ENCODE data around the gene P2RY11.

DNA sequence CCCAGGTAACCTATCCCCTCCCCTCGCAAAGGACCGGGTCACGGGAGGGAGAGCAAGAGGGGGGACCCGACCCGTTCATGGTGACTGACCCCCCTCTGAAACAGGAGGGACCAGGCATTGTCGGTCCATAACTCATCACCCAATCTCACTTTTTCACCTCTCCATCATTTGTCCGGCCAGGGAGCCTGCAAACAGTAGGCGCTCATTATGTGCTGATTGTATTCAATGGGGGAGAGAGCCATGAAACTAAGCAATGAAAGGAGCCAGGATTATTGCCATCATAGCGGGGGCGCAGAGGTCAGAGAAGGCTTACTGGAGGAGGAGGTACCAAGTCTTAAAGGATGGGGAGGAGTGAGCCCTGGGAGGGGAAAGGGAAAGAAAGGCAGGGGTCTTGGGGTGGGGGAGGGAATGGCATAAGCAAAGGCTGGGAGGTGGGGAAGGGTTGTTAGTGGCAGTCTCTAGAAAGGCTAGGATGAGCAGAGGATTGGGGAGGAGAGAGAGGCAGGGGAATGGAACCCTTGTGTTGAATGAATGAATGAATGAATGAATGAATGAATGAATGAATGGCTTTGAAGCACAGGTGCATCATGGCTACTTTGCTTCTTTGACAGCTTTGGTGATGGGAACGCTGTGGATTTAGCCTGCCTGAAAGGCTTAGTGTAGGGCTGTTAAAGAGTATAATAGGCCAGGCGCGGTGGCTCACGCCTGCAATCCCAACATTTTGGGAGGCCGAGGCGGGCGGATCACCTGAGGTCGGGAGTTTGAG, 24.0 kb upstream of the P2RY11 start:
- TF ChIP-seq, protein P1, sequence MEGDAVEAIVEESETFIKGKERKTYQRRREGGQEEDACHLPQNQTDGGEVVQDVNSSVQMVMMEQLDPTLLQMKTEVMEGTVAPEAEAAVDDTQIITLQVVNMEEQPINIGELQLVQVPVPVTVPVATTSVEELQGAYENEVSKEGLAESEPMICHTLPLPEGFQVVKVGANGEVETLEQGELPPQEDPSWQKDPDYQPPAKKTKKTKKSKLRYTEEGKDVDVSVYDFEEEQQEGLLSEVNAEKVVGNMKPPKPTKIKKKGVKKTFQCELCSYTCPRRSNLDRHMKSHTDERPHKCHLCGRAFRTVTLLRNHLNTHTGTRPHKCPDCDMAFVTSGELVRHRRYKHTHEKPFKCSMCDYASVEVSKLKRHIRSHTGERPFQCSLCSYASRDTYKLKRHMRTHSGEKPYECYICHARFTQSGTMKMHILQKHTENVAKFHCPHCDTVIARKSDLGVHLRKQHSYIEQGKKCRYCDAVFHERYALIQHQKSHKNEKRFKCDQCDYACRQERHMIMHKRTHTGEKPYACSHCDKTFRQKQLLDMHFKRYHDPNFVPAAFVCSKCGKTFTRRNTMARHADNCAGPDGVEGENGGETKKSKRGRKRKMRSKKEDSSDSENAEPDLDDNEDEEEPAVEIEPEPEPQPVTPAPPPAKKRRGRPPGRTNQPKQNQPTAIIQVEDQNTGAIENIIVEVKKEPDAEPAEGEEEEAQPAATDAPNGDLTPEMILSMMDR (IDR thresholded peaks at IDR 0.05; ENCODE audit: low read depth, low read length, missing input control): no peak
- TF ChIP-seq, protein P2, sequence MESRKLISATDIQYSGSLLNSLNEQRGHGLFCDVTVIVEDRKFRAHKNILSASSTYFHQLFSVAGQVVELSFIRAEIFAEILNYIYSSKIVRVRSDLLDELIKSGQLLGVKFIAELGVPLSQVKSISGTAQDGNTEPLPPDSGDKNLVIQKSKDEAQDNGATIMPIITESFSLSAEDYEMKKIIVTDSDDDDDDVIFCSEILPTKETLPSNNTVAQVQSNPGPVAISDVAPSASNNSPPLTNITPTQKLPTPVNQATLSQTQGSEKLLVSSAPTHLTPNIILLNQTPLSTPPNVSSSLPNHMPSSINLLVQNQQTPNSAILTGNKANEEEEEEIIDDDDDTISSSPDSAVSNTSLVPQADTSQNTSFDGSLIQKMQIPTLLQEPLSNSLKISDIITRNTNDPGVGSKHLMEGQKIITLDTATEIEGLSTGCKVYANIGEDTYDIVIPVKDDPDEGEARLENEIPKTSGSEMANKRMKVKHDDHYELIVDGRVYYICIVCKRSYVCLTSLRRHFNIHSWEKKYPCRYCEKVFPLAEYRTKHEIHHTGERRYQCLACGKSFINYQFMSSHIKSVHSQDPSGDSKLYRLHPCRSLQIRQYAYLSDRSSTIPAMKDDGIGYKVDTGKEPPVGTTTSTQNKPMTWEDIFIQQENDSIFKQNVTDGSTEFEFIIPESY (IDR thresholded peaks at IDR 0.05): no peak
- TF ChIP-seq YY1 (IDR thresholded peaks at IDR 0.05) (no peak), RXRA (IDR thresholded peaks at IDR 0.05) (no peak), GABPA (IDR thresholded peaks at IDR 0.05 in 1 of 2, conservative IDR thresholded peaks at IDR 0.05 in 1 of 2) (no peak), TAF1 (conservative IDR thresholded peaks at IDR 0.05) (no peak), EGR1 (IDR thresholded peaks at IDR 0.05; ENCODE audit: low read depth in 2 of 2) (no peak), SP1 (IDR thresholded peaks at IDR 0.05) (no peak), RAD21 (IDR thresholded peaks at IDR 0.05) (no peak)
- TF ChIP-seq, protein P3, sequence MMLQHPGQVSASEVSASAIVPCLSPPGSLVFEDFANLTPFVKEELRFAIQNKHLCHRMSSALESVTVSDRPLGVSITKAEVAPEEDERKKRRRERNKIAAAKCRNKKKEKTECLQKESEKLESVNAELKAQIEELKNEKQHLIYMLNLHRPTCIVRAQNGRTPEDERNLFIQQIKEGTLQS (IDR thresholded peaks at IDR 0.05): no peak
- TF ChIP-seq, protein P4, sequence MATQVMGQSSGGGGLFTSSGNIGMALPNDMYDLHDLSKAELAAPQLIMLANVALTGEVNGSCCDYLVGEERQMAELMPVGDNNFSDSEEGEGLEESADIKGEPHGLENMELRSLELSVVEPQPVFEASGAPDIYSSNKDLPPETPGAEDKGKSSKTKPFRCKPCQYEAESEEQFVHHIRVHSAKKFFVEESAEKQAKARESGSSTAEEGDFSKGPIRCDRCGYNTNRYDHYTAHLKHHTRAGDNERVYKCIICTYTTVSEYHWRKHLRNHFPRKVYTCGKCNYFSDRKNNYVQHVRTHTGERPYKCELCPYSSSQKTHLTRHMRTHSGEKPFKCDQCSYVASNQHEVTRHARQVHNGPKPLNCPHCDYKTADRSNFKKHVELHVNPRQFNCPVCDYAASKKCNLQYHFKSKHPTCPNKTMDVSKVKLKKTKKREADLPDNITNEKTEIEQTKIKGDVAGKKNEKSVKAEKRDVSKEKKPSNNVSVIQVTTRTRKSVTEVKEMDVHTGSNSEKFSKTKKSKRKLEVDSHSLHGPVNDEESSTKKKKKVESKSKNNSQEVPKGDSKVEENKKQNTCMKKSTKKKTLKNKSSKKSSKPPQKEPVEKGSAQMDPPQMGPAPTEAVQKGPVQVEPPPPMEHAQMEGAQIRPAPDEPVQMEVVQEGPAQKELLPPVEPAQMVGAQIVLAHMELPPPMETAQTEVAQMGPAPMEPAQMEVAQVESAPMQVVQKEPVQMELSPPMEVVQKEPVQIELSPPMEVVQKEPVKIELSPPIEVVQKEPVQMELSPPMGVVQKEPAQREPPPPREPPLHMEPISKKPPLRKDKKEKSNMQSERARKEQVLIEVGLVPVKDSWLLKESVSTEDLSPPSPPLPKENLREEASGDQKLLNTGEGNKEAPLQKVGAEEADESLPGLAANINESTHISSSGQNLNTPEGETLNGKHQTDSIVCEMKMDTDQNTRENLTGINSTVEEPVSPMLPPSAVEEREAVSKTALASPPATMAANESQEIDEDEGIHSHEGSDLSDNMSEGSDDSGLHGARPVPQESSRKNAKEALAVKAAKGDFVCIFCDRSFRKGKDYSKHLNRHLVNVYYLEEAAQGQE (IDR thresholded peaks at IDR 0.05): no peak

Measured in liver (tissue), 3 donors.